Fibroblast of the aortic adventitia (primary cell): Measurements from ENCODE around the gene EFNA4. TPM values are rescaled to one million over a fixed set of nuclear protein-coding genes. Genes with fewer than 3 reads are reported as not detected.

Experiments used
- DNase-seq: peaks from one replicate; pipeline ENCODE4 v3.0.0-alpha.2; 2010; ENCODE audit warnings: low read depth
- H3K4me3 ChIP-seq: 2 replicates; pipeline ENCODE4 v1.5.1; 2011; ENCODE audit warnings: low read depth, mild to moderate bottlenecking, control low read depth, low read length, moderate library complexity
- CTCF ChIP-seq: IDR thresholded peaks from 2 replicates; pipeline ENCODE4 v1.5.1; 2011; ENCODE audit warnings: mild to moderate bottlenecking, low read length, control low read depth, inconsistent platforms; ENCODE audit not compliant: insufficient read depth
- total RNA-seq: library from RNA; depleted of rRNA; stranded (reverse); fragments of >200 nt; gene quantifications from 2 replicates; pipeline ENCODE4 v1.2.3, GENCODE V29; 2012; ENCODE audit warnings: low replicate concordance

EFNA4 gene
- total RNA-seq, 1 donor = 2.4 TPM

DNA sequence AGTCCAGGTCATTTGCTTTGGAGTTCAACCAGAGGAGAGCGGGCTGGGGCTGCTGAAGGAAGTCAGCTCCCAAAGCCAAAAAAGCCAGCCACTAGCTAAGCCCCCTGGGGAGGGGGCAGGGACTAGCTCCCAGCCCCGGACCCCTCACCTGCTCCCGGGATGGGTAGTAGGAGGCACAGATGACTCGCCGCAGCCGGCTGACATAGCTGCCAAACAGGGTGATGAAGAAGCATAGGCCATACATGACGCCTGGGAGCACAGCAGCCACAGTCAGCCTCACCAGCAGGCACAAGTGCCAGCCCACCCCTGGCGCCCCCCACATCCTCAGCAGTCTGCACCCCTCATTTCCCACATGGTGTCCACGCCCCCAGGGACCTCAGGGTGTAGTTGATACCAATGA is 37.4 kb upstream of the EFNA4 start:
- TF ChIP-seq CTCF = no peak
- no peak overlapping the region for H3K4me3 ChIP-seq
- DNase-seq = no peak

- TF ChIP-seq CTCF = no peak
- no peak for DNase-seq
- no peak overlapping the region for H3K4me3 ChIP-seq
These were observed 37.0 kb upstream of the EFNA4 start for GRCh38 chr1:155026588-155026987.

GRCh38 chr1:155029513-155030242 is 33.9 kb upstream of the EFNA4 start:
- no peak for TF ChIP-seq CTCF
- no peak for DNase-seq

GRCh38 chr1:155030243-155030795 is 33.2 kb upstream of the EFNA4 start:
- no peak for TF ChIP-seq CTCF
- DNase-seq = no peak
- no peak overlapping the region for H3K4me3 ChIP-seq

More at GRCh38 chr1:155029513-155030242, 33.9 kb upstream of the EFNA4 start:
- H3K4me3 ChIP-seq = no peak overlapping the region

DNA sequence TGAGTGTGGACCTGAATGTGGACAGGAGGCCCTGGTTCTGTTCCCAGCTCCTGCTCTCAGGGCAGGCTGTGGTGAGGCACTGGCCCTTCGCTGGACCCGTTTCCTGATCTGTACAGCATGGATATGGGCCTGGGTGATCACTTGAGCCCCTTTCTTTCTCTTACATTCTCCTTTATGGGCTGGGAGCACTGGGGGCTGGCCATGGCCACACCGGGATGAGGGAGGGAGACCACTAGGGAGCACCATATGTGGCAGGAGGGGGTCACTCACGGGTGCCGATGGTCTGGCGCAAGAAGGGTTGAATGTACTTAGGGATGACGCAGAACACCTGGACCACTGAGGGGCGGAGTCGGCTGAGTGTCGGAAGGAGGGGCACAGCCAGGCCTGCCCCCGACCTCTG is 32.6 kb upstream of the EFNA4 start:
- DNase-seq = no peak
- TF ChIP-seq CTCF = no peak
- H3K4me3 ChIP-seq = no peak overlapping the region

DNA sequence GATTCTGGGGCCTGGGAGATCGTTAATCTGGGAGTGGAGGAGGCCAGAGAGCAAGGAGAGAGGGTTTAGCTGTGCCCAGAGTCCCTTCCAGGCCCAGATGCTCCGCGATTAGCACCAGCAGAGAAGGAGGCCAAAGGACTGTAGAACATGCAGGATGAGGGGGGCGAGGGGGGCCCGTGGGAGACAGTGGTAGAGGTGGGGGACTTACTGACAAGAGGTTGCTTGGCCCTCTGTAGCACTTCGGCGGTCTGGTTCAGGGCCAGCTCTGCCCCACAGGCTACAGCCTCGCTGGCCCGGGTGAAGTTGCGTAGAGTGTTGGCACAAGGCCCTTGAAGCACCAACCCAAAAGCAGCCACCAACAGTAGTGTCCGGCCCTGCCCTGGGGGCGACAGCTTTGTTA is 30.7 kb upstream of the EFNA4 start:
- DNase-seq = no peak
- no peak for TF ChIP-seq CTCF

GRCh38 chr1:155033524-155033923 is 30.0 kb upstream of the EFNA4 start, which contains the start of the genes DCST1 and DCST2:
TSS of gene DCST1 (plus strand) at chr1:155033824. CDS start at chr1:155034037, 213 bp downstream.
TSS of gene DCST2 (minus strand) at chr1:155033781. CDS start at chr1:155033701, 80 bp downstream.
- no peak for TF ChIP-seq CTCF
- no peak within 1 kb of the TSS for H3K4me3 ChIP-seq
- DNase-seq = no peak

More for the DNA sequence above, 30.7 kb upstream of the EFNA4 start:
- H3K4me3 ChIP-seq = no peak overlapping the region
